HG03460 (cell line): Measurements from ENCODE around the gene LSS.
"Not testable (repeated sequence)": the region's sequence is repeated elsewhere in the genome, so short reads cannot be mapped to it uniquely, and the experiment has no call there.

Experiments
- ATAC-seq: cut with Tn5 transposase; IDR thresholded peaks from one replicate; pipeline ENCODE4 v1.9.1; 2021; ENCODE audit not compliant: unreplicated experiment

LSS gene

DNA sequence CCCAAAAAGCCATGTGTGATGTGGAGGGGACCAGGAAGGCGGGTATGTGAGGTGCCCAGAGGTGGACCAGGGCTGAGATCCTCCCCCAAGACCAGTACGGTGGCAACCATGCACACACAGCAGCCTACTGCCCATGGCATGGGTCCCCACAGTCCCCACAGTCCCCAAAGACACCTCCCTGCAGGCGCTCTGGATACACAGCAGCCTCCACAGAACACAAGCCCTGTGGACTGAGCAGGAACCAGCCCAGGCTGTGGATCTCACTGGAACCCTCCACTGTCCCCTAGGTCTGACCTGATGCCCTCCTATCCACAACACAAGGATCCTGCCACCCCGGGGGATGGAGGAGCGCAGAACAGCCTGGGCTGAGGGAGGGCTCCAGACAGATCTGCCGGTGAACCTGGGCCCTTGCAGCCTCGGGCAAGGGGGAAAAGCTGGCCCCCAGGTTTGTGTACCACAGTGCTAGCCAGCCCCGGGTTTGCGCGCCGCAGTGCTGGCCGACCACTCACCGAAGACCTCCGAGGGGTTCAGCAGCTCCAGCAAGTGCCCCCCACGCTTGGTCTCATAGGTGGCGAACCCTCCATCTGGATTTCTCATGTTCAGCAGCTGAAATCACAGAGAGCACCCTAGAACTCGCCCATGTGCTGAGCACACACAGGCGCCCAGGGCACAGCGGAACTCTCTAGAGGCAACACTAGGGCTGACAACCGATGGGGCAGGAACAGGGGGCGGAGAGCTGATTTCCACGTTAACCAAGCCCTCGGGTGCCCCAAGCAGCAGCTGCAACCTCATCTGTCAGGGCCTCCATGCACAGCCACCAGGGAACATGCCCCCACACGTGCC, 22.2 kb downstream of the LSS start:
- no peak for ATAC-seq

DNA sequence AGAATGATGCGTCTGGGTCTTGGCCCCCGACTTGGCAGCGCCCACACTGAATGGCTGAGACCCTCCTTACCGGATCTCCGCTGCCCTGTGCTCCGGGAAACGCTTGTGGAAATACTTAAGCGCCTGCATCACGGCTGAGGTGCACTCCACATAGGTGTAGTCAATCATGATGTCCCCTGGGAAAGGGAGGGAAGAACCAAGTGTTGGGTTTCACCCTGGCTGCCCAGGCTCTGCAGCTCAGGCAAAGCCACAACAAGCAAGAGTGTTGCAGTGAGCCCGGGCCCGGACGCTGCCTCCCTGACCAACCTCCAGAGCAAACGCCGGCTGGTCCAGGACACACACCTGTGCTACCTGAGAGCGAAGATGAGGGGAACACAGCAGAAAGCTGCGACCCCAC, 22.8 kb downstream of the LSS start:
- no peak for ATAC-seq

DNA sequence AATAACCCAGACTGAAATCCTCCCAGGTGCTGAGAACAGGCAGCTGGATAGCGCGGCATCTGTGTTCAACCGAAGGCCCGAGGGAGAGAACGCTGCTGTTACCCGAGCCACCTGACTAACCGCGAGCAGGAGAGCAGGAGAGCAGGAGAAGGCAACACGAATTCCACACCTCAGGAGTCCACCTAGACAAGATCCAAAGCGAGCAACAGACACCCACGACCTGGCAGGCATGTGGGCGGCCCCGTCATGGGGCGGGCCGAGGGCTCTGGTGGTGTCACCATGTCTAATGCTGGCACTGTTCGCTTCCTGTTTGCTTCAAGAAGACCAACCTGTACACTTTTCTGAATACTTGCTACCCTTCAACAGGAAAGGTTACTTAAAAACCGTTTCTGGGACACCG, 23.4 kb downstream of the LSS start:
- no peak for ATAC-seq

DNA sequence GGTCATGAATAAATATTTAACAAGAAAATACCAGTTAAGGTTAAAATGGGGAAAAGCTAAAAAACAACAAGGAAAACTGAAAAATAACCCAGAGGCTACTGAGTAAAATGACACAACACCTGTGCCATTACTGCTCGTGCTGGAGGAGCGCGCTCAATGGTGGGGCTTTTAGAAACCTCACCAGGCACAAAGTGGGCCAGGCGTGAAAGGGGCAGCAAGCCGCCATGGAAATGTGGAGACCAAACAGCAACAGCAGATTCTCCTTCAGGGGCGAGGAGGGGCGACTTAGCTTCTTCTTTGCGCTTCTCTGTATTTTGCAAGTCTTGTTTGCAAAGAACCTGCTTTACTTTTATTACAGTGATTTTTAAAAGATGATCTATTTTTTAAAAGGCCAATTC, 25.4 kb downstream of the LSS start:
- ATAC-seq, result no peak

DNA sequence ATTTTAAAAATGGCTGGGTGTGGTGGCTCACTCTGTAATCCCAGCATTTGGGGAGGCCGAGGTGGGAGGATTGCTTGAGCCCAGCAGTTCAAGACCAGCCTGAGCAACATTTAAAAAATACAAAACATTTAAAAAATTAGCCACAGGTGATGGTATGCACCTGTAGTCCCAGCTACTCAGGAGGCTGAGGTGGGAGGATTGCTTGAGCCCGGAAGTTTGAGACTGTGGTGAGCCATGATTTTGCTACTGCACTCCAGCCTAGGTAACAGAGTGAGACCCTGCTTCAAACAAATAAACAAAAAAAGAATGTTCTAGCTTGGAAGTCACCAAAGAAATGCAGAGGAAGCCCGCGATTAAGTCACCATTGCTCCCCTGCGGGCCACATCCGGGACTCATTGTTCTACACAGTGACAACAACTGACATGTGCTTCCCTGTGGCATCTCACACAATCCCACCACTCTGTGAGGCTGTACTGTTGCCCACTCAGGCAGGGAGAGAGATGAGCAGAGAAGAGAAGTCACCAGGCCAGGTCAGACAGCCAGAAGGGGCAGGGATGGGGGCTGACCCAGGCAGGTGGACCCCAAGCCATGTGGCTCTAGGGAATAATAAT, 25.9 kb downstream of the LSS start:
- no peak for ATAC-seq

DNA sequence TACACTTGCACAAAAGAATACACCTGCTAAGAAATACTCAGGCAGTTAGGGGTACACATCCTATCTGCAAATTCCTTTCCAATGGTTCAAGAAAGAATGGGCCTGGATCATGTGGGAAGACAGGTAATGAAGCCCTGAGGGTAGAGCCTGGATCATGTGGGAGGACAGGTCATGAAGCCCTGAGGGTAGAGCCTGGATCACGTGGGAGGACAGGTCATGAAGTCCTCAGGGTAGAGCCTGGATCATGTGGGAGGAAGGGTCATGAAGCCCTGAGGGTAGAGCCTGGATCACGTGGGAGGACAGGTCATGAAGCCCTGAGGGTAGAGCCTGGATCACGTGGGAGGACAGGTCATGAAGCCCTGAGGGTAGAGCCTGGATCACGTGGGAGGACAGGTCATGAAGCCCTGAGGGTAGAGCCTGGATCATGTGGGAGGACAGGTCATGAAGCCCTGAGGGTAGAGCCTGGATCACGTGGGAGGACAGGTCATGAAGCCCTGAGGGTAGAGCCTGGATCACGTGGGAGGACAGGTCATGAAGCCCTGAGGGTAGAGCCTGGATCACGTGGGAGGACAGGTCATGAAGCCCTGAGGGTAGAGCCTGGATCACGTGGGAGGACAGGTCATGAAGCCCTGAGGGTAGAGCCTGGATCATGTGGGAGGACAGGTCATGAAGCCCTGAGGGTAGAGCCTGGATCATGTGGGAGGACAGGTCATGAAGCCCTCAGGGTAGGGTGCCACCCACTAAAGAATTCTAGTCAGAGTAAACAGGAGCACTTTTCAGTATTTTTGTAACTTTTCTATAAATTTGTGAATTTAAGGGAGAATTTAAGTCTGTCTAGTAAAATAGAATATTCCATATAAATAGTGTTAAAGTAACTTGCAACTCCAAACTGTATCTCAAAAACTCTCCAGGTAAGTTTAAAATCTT, 27.4 kb downstream of the LSS start:
- ATAC-seq, result not testable (repeated sequence)

DNA sequence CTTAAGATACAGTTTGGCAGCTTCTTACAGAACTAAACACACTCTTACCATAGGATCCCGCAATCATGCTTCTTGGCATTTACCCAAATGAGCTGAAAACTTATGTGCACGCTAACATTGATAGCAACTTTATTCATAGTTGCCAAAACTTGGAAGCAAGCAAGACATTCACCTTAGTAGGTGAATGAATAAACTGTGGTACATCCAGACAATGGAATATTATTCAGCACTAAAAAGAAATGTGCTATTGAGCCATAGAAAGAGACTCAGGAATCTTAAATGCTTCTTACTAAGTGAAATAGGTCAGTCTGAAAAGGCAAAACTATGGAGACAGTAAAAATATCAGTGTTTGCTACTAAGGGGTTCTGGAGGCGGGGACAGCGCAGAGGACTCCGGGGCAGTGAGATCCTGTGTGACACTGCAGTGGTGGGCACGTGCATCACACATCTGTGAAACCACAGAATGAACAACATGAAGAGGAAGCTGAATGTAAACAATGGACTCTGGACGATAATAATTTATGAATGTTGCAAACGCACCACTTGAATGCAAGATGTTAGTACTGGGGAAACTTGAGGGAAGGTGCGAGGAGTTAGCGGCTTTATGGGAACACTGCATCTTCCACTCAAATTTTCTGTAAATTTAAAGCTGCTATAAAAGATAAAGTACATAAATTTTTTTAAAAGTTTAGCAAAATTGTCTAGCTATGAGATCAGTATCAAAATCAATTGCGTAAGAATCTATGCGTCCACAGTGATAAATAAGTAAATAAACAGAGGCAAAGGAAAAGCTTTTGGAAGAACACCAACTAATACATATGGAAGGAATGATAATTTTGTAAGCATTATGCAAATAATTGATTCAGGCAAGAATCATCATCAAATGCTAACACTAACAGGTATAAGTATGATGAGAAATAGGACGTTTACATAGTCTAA, 28.9 kb downstream of the LSS start:
- no peak for ATAC-seq

DNA sequence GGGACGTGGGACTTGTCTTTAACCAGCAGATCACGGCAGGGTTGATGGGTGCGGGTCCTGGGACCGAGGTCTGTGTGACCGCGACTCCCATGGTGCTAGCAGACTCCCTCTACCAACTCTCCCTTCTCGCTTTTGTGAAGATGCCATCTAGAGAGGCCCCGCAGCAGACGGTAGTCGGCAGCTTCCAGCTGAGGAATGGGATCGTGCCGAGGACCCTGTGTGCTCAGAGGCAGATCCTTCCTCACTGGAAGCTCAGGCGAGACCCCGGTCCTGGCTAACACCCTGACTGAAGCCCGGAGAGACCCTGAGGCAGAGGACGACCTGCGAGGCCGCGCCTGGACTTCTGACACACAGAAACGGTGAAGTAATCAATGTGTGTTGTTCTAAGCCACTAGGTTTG, 31.8 kb downstream of the LSS start:
- ATAC-seq, result no peak

DNA sequence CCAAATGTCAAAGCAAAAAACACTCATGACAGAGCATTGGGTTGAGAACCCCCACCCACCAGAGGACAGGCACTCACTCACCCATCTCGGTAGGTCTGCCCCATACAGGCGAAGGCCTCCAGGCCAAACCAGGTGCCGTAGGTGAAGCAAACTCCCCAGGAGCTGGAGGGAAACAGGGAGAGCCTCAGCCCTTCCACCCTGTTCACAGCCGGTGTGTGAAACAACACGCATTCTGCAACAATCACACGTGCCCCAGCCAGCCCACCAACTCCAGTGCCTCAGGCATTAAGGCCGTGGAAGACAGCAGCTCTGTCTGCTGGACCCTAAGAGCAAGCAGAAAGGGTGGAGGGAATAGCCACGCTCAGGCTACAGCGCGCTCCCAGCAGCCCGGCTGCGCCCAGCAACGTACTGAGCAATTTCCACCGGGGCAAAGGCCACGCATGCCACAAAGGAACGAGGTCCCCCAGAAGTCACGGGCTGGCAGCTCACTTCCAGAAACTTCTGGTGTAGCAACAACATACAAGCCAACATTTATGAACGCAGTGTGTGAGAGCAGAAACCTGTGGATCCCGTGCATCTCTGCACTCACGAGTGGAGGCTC, 32.9 kb downstream of the LSS start:
- no peak for ATAC-seq

DNA sequence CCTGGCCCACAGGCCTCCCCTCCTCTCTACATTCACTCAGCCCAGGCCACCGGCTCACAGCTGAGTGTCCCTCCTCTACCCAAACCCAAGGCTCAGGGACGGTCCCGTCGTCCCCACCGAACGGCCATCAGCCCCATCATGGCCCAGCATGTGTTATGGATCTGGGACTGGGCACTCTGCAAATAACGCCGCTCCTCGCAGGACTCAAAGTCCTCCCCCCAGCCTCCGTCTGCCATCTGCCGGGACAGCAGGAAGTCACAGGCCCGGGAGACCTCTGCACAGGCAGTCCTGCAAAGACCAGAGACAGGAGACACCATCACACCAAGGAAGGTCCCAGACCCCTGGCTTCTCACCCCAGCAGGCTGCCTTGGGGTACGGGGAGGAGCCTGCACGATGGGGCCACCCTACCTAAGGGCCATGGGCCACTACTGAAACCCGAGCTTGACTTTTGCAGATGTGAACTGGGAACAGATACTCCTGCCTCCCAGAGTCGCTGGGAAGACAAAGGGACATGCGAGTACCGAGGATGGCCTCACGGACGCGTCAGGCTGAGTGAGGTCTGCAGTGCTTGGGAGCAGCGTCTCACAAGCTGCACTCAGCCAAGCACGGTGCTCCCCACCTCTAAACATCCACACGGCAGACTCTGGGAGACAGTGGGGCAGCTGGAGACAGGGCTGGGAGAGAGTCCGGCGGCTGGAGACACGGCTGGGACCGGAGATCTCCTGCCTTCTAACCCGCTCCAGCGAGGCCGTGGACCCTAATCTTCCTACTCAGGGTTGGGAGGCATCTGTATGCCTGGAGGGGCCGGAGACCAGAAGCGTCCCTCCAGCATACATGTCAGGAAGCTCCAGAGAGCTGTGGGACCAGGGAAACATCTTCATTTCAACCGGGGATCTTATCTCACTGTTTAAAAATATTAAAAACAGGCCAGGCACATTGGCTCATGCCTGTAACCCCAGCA, 33.9 kb downstream of the LSS start:
- ATAC-seq, result no peak

DNA sequence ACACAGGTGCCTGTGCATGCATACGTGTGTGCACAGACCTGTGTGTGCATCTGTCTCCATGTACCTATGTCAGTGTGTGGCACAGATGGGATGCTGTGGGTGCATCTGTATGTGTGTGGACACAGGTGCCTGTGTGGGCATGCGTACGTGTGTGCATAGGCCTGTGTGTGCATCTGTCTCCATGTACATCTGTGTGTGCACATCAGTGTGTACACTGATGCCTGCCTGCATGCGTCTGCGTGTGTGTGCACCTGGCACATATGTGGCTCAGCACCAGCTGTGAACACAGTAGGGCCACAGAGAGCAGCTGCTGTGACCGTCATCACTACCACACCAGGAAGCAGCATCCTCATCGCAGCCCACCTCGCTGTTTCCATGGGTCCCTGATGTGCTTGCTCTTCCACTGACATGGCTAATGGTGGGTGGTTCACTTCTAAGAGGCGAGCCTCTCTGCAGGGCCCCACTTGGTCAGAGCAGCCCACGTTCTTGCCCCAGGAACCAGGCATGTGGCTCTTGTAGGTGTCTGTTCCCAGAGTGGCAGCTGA, 34.7 kb downstream of the LSS start:
- no peak for ATAC-seq

DNA sequence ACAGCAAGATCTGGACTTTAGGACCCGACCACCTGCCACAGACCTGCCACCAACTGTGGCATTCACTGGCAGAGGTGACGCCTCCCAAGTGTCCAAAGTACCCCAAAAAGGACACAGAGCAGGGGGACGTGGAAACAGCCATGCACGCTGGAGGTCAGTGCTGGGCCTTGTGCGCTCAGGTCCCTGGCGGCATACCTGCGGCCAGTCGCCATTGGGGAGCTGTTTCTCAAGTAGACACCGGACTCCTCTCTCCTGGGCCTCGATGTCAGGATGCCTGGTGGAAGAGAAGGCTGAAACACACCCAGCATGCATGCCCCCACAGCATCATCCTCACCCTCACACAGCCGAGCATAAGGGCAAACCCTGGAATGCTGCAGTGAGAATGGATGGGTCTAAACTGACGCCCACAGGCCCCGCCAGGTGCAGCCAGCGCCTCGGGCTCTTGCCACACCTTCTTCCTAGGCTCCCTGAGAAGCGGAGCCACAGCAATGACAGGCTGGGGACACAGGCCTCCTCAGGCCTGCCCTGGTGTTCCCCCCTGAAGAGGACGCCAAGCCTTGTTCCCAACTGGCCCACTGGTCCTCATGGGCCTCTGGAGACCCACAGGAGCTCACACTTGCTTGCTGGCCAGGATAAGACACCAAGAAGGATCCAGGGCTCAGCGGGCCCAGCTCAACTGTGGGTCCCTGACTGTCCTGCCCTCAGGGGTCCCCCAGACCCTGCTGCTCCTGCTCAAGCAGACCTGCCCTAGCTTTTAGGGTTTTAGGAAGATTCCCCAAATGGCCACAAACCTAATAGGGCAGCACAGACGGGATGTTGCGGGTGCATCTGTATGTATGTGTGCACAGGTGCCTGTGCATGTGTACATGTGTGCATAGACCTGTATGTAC, 36.6 kb downstream of the LSS start:
- ATAC-seq, result no peak

DNA sequence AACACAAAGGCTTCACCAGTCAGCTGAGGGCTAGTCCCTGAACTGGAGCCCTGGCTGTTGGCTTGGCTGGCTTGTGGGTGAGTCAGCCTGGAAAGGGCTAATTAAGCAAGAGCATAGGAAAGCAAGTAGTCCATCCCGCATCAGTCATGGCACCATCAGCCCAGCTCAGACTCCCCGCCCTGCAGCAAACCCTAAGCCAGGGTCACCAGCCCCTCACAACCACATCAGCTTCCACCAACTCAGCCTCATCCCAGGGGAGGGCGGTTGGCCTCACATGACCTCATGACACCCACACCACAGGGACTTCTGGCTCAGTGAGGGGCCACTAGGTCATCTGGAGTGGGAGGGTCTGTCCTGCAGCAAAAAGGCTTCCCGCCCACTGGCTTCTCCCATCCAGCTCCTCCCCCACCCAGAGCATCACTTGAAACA, 37.3 kb downstream of the LSS start:
- ATAC-seq, result no peak

DNA sequence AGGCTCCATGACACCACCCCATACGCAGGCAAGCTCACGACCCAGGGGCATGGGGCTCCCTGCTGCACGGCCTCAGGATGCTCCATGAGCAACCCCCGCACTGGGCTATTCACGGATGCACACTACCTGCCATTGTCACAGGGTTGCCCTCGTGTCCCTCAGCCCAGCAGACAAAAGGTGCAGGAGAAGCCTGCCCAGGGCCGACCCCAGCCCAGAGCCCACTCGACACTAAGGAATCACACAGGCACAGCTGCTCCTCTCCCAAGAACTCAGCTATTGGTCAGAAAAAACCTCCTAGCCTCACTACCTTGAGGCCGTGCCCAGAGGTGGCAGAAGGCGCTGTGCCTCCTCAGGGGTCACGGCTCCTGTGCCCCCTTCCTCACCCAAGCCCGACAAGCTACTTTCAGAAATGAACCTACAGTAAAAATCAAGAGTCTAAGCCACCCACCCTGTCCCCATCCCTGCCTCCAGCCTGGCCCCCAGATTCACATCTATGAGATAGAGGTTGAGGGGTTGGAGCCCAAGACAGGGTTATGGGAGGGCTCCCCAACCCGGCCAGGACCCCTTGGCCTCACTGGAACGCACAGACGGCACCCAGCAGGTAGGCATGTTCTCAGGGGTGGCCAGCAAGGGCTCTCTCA, 38.0 kb downstream of the LSS start:
- no peak for ATAC-seq

DNA sequence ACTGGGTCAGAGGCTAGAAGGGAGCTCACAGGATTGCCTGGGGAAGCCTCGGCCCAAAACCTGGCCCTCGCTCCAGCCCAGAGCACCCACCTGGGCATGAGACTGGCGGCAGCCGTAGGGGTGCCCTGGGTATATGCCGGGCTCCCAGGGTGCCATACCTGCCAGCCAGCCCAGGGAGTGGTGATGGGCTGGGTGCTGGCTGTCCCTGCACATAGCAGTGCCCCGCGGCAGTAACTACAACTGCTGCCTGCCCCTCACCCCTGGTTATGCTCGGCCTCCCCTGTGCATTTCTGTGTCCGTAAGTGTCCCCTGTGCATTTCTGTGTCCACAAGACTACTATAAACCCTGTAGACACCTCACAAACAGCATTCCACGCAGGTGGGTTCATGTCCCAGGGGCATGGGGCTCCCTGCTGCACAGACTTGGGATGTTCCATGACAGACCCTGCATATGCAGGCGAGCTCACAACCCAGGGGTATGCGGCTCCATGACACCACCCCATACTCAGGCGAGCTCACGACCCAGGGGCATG, 38.5 kb downstream of the LSS start:
- ATAC-seq, result no peak

DNA sequence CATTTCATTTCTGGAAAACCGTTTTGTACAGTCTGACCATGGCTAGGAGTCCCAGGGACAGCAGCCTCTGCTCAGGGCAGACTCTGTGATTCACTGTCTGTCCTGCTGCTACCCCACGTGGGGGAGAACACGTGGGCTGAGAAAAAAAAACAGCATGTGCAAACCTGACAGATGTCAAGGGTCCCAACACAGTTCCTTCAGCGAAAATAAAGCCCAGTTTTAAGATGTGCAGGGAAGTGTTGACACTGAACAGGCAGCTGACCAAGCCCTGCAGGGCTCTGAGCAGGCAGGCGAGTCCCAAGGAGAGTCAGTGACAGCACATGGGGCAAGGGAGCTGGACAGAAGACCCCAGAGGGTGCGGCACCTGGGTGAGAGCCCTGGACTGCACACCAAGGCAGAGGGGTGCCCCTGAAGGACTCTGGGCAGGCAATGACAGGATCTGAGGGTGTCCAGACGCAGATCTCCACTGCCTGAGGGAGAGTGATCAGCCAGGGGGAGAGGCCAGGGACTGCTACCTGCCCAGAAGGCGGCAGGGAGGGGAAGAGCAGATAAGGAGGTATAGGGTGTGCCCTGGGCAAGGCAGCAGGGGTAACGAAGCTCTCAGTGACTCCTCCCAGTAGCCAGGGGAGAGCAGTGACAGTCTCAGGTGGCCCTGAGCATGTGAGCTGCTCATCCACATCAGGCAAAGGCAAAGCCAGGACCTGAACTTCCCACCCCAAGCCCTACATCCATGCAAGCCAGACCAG, 39.2 kb downstream of the LSS start:
- ATAC-seq, result no peak
